GM21390 (cell line): Measurements from ENCODE around the gene EGR2.
A peak's percentile ranks its signal among the peaks of the same experiment; 100 is the strongest.

ENCODE experiments used
- ATAC-seq: cut with Tn5 transposase; IDR thresholded peaks from one replicate; pipeline ENCODE4 v1.9.1; 2021; ENCODE audit not compliant: unreplicated experiment

EGR2 gene

DNA sequence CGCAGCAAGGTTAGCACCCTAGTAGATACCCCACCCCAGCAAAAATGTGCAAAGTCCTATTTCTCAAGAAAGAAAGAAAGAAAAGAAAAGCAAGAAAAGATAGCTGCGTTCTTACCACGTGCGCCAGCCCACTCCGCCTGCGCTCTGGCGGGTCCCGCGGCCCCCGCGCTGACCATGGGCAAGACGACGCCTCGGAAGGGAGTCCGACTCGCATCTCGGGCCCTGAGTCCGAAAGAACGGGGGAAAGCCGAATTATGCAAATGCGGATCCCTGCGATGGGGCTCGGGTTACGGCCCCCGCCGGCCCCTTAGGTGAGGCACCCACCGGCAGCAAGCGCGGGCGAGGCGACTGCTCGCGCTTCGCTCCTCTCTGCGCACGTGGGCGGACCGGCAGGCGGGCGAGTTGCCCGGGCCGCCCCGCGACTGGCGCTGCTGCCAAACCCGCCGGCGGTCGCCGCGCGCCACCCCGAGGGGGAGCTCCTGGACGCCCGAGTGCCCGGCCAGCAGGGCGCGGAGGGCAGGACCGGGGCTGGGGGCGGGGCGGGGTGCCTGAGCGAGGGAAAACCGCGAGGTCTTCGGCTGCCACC is 2.4 kb upstream of the EGR2 start:
- ATAC-seq: no peak

DNA sequence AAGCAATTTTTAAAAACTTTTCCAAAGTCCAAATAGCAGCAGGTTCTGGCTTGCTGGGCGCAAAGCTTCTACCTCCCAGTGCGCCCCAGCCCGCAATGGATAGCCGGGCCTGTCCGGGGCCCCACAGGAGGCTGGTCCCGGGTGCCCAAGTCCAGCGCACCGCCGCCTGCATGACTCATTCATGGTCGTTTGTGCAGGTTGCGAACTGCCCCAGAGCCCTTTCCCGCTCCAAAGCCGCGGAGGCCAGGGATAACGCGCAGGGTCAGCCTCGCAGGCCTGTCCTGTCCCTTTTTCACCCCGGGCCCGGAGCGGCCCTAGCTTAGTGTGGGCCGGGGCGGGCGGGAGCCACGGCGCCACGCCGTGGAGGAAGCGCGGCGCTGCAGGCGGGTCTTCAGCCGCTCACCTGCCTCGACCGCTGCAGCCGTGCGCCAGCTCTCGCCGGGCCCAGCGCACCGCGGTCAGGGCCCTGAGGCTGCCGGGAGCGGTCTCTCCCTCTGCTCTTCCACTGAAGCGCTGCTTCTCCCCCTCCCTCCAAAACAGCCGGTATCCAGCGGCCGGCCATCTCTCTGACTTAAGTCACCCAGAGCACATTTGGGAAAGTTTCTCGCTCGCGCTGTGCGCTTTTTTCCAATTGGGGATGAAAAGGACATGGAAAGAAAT is 1.7 kb upstream of the EGR2 start:
- ATAC-seq: peak; percentile 34

DNA sequence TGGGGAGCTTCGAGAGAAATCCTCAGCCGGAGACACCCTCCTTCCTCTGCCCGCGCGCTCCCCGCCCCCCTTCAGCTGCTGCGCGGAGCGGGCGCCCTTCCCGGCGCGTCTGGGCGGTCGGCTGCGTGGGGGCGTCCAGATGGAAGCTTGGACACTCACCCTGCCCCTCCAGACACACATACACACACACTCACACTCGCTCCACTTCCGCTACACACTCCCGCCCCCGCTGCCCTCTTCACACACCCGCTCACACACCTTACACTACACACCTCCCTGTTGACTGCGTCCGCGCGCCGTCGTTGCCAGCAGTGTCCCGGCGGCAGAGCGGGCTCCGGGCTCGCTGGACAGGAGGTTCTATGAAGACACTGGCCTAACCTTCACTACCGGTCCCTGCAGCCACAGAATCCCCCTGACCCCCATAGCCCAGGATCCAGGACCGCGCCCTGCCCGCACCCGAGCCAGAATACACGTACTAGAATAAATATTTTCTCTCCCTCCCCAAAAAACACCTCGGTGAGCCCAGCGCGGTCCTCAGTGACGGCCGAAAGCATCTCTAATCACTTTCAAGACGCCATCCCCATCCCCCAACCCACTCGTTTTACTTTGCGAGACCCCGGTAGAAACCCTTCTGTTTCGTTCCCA is 1.1 kb upstream of the EGR2 start:
- peak; percentile 18 for ATAC-seq

DNA sequence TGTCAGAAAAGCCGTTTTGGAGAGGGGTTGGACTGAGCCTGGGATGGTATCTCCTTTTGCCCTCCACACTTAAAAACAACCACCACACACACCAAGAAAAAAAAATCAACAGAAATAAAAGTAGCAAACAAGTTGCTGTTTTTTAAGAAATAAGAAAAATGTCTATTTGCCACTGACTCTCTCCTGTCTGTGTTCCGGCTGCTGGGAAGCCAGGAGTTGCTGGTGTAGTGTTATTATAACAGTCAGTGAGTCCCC is 163 bp downstream of the EGR2 start:
- no peak for ATAC-seq

DNA sequence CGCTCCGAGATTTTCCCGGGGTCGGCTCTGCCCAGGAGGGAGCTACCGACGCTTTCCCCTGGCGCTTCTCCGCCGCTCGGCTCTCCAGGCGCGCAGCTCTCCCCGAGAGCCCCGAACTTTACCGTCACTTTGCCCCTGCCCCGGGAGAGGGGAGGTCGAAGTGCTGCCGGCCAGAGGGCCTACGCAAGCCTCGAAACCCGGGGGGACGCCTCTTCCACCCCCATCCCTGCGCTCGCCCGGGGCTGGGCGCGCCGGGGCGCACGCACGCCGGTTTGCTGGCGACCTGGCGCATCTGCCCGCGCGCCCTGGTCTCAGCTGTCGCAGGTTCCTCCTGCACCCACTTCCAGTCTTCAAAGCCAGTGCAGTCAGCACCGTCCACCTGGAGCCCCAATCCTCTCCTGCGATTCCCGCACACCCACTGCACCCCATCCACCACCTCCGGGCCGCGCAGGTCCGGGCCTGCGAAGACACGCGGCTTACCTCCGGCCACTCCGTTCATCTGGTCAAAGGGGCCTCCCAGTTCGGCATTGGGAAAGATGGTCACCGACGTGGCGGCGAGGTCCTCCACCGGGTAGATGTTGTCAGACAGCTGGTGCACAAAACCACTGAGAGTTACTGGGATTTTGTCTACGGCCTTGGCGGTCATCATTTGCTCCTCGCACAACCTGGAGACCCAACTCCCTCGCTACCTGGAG is 638 bp downstream of the EGR2 start:
- no peak for ATAC-seq

DNA sequence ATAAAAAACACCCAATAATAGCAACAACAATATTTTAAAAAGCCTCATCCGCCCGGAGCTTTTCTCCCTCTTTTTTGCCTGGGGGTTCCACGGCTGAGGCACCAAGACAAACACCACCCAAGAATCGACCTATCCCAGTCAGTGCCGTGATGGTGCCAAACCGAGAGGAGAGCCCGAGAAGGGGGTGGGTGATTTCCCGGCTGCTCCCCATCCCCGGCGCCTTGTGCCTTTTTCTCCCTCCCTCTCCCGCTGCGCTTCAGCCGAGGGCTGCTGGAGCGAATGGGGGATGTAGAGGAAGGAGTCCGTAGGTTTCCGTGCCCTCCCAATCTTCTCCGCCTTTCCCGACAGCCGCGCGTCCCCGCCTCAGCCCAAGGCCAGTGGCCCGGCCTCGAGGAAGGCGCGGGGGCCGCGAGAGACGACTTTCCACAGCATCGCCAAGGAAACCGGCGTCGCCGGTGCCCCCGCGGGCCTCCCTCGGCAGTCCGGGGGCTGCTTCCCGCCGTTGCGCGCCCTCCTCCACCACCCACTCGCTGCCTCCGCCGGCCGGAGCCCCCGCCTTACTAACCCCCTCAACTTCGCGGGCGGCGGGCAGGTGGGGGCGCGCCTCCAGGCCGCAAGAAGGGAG is 1.3 kb downstream of the EGR2 start:
- ATAC-seq: no peak

DNA sequence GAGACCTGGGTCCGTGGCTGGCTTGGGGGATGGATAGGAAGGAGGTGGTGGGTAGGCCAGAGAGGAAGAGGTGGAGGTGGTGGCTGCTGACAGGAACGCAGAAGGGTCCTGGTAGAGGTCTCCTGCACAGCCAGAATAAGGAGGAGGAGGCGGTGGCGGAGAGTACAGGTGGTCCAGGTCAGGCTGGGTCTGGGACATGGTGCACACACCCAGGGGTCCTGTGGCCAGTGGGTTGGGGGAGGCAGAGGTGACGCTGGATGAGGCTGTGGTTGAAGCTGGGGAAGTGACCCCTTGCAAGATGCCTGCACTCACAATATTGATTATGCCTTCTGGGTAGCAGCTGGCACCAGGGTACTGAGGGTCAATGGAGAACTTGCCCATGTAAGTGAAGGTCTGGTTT is 2.2 kb downstream of the EGR2 start:
- no peak for ATAC-seq

DNA sequence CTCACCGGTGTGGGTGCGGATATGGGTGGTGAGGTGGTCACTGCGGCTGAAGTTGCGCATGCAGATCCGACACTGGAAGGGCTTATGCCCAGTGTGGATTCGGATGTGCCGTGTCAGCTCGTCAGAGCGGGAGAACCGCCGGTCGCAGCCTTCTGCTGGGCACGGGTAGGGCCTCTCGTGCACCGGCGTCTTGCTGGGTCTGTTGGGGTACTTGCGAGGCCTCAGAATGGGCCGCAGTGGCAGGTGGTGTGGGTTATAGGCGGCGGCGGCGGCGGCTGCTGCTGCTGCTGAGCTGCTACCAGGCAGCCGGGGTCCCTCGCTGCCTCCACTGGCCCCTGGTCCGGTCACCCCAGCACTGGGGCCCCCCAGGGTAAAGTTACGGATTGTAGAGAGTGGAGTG is 2.7 kb downstream of the EGR2 start:
- no peak for ATAC-seq

DNA sequence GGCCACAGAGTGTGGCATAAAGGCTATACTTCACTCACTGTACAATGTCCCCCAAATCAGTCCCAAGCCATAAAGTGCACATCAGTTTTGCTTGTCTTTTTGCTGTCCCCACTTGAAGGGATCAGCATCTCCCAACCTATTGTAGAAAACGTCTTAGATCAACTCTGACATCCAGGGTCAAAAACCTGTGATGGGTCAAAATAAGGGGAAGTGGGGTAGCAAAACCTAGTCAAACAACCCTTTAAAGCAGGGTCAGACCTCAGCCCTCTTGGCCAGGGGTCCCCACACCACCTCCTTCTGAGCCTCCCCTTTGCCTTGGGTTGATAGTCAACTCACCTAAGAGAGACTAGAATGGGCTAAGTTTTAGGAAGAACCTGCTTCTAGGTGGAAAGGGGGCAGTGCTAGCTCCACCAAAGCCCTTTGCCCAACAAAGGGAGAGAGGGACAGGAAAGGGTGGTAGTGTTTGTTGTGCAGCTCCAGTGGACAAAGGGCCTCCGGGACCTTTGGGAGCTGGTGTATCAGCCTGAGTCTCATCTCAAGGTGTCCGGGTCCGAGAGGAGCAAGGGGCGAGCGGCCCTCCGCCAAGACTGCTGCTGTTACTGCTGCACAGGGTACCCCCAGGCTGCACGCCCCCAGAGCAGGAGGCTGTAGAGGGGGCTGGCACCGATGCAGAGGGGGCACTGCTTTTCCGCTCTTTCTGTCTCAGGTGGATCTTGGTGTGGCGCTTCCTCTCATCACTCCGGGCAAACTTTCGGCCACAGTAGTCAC is 3.3 kb downstream of the EGR2 start:
- ATAC-seq: no peak

DNA sequence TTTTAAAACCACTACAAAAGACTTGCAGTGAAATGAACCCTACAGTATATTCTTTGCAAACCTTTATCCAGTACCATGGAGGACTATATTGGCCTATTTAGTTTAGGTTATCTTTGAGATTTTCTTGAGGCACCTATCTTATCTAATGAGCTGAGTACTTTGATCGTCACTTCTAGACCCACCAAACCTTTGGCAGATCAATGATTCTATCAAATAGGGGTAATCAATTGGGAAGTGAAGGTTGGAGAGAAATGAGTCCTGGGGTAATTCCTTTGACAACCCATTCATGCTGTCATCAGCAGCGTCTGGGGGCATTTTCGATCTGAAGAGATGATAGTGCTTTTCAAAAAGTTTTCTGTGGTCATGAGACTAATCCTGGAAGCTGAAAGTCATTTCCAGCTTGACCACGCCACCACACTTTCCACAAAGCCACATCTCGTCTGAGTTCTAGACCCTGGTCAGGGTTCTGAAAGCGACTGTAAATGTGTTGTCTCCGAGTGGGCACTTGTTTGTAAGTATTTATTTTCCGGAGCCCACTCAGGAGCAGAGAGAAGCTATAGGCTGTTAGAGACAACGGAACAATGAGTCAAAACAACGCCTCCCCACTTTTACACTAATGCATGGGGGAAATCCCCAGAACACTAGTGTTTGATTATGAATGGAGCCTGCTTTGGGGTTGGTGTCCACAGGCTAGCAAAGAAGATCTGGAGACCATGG is 4.8 kb downstream of the EGR2 start:
- peak; percentile 32 for ATAC-seq

DNA sequence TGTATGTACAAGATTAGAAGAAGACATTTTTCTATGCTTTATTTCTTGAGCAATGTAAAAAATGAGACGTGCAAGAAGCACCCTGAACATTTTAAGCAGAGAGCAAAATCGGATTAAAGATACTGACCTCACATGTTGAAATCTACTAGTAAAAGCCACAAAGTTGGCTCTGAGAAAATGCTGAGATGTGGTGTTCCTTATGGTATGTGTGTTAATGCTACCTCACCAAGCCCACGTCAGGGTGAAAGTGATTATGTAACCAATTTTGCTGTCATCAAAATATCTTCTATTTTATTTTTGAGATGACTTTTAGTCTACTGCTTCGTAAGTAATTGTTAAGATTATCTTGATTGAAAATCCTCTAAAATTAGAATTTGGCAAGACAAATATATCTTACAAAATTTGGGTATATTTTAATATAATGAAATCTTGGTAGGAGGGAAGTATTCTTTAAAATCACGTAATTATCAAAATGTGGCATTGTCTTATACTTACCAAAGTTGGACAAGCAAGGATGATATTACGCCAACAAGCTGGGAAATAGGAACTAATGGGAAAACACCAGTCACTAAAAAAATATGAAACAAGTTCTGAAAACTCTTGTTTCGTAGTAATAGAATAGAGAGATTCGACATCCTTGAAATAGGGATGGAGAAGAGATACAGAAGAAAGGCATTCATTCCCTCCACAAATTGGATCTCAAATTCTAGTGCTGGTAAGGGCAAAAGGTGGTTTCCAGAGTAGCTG is 5.8 kb downstream of the EGR2 start:
- no peak for ATAC-seq

DNA sequence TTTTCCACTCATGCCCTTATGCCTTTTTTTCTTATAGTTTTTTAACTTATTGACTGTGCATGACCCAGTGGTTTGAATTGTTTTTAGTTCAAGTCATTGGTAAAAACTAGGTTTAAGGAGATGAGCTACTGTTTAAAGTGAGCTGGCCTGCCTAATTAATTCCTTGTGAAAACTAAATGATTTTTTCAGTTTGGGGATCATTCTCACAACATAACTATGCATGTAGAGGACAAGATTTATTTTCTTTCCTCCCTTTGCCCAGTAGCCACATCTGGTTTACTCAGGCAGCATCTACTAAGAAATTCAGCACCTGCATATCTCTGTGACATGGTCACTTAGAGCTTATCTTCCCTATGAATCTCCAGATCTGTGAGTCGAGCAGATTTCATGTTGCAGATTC is 9.9 kb downstream of the EGR2 start:
- no peak for ATAC-seq

DNA sequence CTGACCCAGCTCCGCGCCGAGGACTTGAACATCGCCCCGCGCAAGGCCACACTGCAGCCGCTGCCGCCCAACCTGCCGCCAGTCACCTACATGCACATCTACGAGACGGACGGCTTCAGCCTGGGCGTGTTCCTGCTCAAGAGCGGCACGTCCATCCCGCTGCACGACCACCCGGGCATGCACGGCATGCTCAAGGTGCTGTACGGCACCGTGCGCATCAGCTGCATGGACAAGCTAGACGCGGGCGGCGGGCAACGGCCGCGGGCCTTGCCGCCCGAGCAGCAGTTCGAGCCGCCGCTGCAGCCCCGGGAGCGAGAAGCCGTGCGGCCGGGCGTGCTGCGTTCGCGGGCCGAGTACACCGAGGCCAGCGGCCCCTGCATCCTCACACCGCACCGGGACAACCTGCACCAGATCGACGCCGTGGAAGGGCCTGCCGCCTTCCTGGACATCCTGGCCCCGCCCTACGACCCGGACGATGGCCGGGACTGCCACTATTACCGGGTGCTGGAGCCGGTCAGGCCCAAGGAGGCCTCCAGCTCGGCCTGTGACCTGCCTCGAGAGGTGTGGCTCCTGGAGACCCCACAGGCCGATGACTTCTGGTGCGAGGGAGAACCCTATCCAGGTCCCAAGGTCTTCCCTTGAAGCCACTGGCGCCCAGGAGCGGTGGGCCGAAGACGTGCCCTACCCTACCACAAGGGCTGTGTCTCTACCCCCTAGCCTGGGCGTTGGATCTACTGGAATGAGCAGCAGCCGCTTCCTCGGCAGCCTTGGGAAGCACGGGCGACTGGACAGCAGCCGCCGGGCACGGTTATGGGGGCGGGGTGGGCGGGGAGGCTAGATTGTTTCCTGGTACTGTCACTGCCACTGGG is 10.7 kb downstream of the EGR2 start:
- ATAC-seq: peak; percentile 15

DNA sequence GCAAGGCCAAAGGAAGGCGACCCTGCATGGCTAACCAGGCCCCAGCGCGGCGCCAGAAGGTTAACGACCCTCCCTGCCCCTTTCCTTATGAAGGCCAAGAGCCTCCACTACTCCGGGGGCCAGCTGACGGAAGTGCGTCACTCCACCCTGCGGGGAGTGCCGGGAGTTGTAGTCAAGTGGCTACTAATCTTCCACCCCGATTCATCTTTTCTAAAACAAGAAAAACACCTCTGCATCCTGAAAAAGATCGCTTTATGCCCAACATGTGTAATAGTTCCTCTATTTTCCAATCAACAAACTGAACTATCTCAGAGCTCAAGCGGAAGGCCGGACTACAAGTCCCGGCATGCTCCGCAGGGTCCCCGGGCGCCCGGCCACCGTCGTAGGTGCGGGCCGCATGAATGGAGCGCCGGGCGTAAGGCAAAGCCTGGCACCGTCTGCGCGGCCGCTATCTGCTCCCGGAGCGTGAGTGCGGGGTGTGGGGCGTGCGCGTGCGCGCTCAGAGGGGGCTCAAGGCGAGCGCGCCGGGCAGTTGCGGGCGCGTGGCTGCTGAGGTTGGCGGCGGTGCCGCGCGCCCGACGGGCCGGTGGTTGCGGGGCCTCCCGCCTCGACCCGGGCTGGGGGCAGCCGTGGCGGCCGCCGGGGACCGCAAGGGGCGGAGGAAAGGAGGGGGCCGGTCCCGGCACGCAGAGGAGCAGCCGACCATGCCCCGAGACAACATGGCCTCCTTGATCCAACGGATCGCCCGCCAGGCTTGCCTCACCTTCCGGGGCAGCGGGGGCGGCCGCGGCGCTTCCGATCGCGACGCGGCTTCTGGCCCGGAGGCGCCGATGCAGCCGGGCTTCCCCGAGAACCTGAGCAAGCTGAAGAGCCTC is 11.6 kb downstream of the EGR2 start, which contains the start of gene ADO:
Gene ADO (plus strand): TSS at position 365 of the 875 bp plus-strand sequence. CDS start 340 bp downstream, at position 705.
- ATAC-seq: peak; percentile 87

DNA sequence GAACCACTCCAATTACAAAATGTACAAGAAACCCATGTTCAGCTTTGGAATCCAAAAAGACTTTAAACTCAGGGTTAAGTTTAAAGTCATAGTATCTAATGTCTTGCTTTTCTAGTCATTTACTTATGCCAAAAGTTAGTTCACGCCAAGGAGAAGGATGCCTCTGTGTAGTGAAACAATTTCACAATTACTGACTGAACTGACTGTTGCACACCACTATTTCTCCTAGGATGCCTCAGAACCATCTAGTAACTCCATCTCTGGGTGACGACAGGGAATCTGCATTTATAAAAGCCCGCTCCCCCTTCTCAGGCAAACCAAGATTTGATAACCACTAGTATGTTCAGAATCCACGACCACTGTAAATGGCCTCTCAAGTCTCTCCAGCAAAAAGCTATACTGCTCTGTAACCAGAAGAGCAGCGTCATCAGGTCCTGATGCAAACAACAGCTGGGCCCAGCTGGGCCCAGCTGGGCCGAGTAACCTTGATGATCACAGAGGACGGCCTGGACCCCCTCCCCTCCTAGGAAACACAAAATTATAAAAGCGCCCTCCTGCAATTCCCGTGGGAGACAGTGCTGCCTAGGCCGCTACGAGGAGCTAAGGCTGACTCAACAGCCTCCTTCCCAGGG is 12.3 kb downstream of the EGR2 start:
- no peak for ATAC-seq

DNA sequence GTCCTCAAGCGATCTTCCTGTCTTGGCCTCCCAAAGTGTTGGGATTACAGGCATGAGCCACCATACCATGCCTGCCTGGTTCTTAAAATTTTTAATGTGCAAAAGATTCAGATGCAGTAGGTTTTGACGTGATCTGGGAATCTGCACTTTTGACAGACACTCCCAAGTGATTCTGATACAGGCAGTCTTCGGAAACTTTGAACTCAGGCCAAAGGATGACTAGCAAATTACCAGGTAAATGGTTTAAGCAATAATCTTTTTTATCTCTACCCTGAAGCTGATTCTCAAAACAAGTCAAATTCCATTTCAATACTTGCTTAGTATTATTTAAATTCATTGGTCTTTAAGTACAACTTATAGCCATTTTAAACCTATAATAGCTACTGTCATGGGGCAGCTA is 14.3 kb downstream of the EGR2 start:
- no peak for ATAC-seq

DNA sequence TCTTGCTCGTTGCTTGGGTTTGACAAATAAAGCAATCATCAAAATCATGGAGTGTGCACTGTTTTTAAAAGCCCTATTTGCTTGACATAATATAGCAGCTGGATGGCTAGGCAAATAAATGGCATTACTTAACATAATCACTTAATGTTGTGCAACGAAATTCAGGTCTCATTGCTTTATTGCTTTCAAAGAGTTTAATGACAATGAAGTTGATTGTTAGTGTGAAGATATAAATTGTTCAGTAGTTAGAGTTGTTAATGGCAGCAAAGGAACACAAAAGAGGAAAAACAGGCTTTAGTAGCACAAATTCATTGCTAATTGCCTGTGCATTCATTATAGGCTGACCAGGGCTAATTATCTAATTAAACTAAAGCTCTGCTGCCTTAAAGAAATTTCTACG is 19.3 kb downstream of the EGR2 start:
- no peak for ATAC-seq
